T-helper 1 cell treated with Interleukin-12 subunit alpha and Interleukin-12 subunit beta and Interleukin-4 antibody, amounts not matched to agents 30 μg/mL and 1 μg/mL, for 36 hours (primary cell): ENCODE data around the gene ELMO1.

Experiments
- H3K27ac Mint-ChIP-seq: one replicate; pipeline ENCODE4 v1.8.0; 2021; ENCODE audit warnings: mild to moderate bottlenecking, mixed read lengths
- H3K27me3 Mint-ChIP-seq: one replicate; pipeline ENCODE4 v1.8.0; 2021; ENCODE audit warnings: low read depth, mixed read lengths
- H3K36me3 Mint-ChIP-seq: one replicate; pipeline ENCODE4 v1.8.0; 2021; ENCODE audit warnings: low read depth, mixed read lengths
- H3K4me1 Mint-ChIP-seq: one replicate; pipeline ENCODE4 v1.8.0; 2021; ENCODE audit warnings: low read depth, mixed read lengths
- H3K4me3 Mint-ChIP-seq: one replicate; pipeline ENCODE4 v1.8.0; 2021; ENCODE audit warnings: mild to moderate bottlenecking, moderate library complexity, mixed read lengths
- H3K9me3 Mint-ChIP-seq: one replicate; pipeline ENCODE4 v1.8.0; 2021; ENCODE audit warnings: mixed read lengths

Gene ELMO1

GRCh38 chr7:37052705-37053104 lies 396.0 kb downstream of the ELMO1 start:
- Mint-ChIP-seq H3K9me3 (no peaks in the 10 kb centered on the region), H3K27me3 (no peaks in the 10 kb centered on the region), H3K4me1 (peaks cover 4% of the 10 kb centered on the region), H3K4me3 (no peak overlapping the region), H3K36me3 (peaks cover 8% of the 10 kb centered on the region), H3K27ac (no peak overlapping the region)

GRCh38 chr7:37050801-37051200 lies 397.9 kb downstream of the ELMO1 start:
- Mint-ChIP-seq H3K4me3 (no peak overlapping the region), H3K36me3 (peaks cover 4% of the 10 kb centered on the region), H3K4me1 (peaks cover 9% of the 10 kb centered on the region), H3K9me3 (no peaks in the 10 kb centered on the region), H3K27me3 (no peaks in the 10 kb centered on the region), H3K27ac (no peak overlapping the region)

- no peaks in the 10 kb centered on the region for H3K9me3 Mint-ChIP-seq
- H3K36me3 Mint-ChIP-seq: no peaks in the 10 kb centered on the region
- H3K27ac Mint-ChIP-seq: no peak overlapping the region
- no peaks in the 10 kb centered on the region for H3K27me3 Mint-ChIP-seq
- H3K4me1 Mint-ChIP-seq: peaks cover 15% of the 10 kb centered on the region
- H3K4me3 Mint-ChIP-seq: no peak overlapping the region
Observed at GRCh38 chr7:37048674-37049073, 400.0 kb downstream of the ELMO1 start.

GRCh38 chr7:37047260-37047659 lies 401.4 kb downstream of the ELMO1 start:
- H3K9me3 Mint-ChIP-seq: no peaks in the 10 kb centered on the region
- H3K27me3 Mint-ChIP-seq: no peaks in the 10 kb centered on the region
- H3K36me3 Mint-ChIP-seq: peaks cover 4% of the 10 kb centered on the region
- H3K27ac Mint-ChIP-seq: no peak overlapping the region
- no peak overlapping the region for H3K4me3 Mint-ChIP-seq
- H3K4me1 Mint-ChIP-seq: peaks cover 15% of the 10 kb centered on the region

GRCh38 chr7:37046531-37047079 lies 402.1 kb downstream of the ELMO1 start:
- Mint-ChIP-seq H3K36me3 (peaks cover 4% of the 10 kb centered on the region), H3K9me3 (no peaks in the 10 kb centered on the region), H3K4me1 (peaks cover 12% of the 10 kb centered on the region), H3K27ac (no peak overlapping the region), H3K4me3 (no peak overlapping the region), H3K27me3 (no peaks in the 10 kb centered on the region)

- Mint-ChIP-seq H3K4me3 (no peak overlapping the region), H3K27ac (no peak overlapping the region), H3K27me3 (no peaks in the 10 kb centered on the region), H3K36me3 (peaks cover 4% of the 10 kb centered on the region), H3K4me1 (peaks cover 10% of the 10 kb centered on the region), H3K9me3 (no peaks in the 10 kb centered on the region)
Observed at GRCh38 chr7:37045681-37046179, 402.9 kb downstream of the ELMO1 start.

- peaks cover 23% of the 10 kb centered on the region for H3K36me3 Mint-ChIP-seq
- no peak overlapping the region for H3K27ac Mint-ChIP-seq
- H3K4me1 Mint-ChIP-seq: peaks cover 9% of the 10 kb centered on the region
- peaks cover 16% of the 10 kb centered on the region for H3K9me3 Mint-ChIP-seq
- H3K4me3 Mint-ChIP-seq: no peak overlapping the region
- no peaks in the 10 kb centered on the region for H3K27me3 Mint-ChIP-seq
Observed at GRCh38 chr7:37041461-37041860, 407.2 kb downstream of the ELMO1 start.

- peaks cover 3% of the 10 kb centered on the region for H3K4me1 Mint-ChIP-seq
- peaks cover 23% of the 10 kb centered on the region for H3K36me3 Mint-ChIP-seq
Observed at GRCh38 chr7:37040330-37040729, 408.3 kb downstream of the ELMO1 start.

GRCh38 chr7:37039131-37039749 lies 409.4 kb downstream of the ELMO1 start:
- H3K4me1 Mint-ChIP-seq: no peaks in the 10 kb centered on the region
- H3K4me3 Mint-ChIP-seq: no peak overlapping the region
- peaks cover 23% of the 10 kb centered on the region for H3K36me3 Mint-ChIP-seq

More at GRCh38 chr7:37040330-37040729, 408.3 kb downstream of the ELMO1 start:
- Mint-ChIP-seq H3K4me3 (no peak overlapping the region), H3K9me3 (peaks cover 16% of the 10 kb centered on the region), H3K27ac (no peak overlapping the region), H3K27me3 (no peaks in the 10 kb centered on the region)

GRCh38 chr7:37038706-37039105 lies 410.0 kb downstream of the ELMO1 start:
- Mint-ChIP-seq H3K4me1 (no peaks in the 10 kb centered on the region), H3K9me3 (peaks cover 16% of the 10 kb centered on the region), H3K27ac (no peak overlapping the region), H3K36me3 (peaks cover 24% of the 10 kb centered on the region), H3K4me3 (no peak overlapping the region), H3K27me3 (no peaks in the 10 kb centered on the region)

More at GRCh38 chr7:37039131-37039749, 409.4 kb downstream of the ELMO1 start:
- H3K9me3 Mint-ChIP-seq: peaks cover 16% of the 10 kb centered on the region
- H3K27ac Mint-ChIP-seq: no peak overlapping the region
- no peaks in the 10 kb centered on the region for H3K27me3 Mint-ChIP-seq

GRCh38 chr7:37037286-37037685 lies 411.4 kb downstream of the ELMO1 start:
- Mint-ChIP-seq H3K36me3 (peaks cover 25% of the 10 kb centered on the region), H3K27ac (no peak overlapping the region), H3K9me3 (peaks cover 16% of the 10 kb centered on the region), H3K4me1 (peaks cover 4% of the 10 kb centered on the region), H3K27me3 (no peaks in the 10 kb centered on the region), H3K4me3 (no peak overlapping the region)

- Mint-ChIP-seq H3K36me3 (peaks cover 33% of the 10 kb centered on the region), H3K4me1 (peaks cover 17% of the 10 kb centered on the region), H3K27ac (no peak overlapping the region), H3K9me3 (peaks cover 16% of the 10 kb centered on the region), H3K27me3 (no peaks in the 10 kb centered on the region), H3K4me3 (no peak overlapping the region)
Observed at GRCh38 chr7:37035631-37036030, 413.0 kb downstream of the ELMO1 start.

GRCh38 chr7:37033141-37033540 lies 415.5 kb downstream of the ELMO1 start:
- H3K9me3 Mint-ChIP-seq: peaks cover 2% of the 10 kb centered on the region
- H3K4me3 Mint-ChIP-seq: no peak overlapping the region
- H3K27me3 Mint-ChIP-seq: no peaks in the 10 kb centered on the region
- peaks cover 22% of the 10 kb centered on the region for H3K36me3 Mint-ChIP-seq
- no peak overlapping the region for H3K27ac Mint-ChIP-seq
- H3K4me1 Mint-ChIP-seq: peaks cover 29% of the 10 kb centered on the region

GRCh38 chr7:37032258-37032601 lies 416.4 kb downstream of the ELMO1 start:
- peaks cover 30% of the 10 kb centered on the region for H3K4me1 Mint-ChIP-seq
- H3K4me3 Mint-ChIP-seq: no peak overlapping the region
- peaks cover 18% of the 10 kb centered on the region for H3K36me3 Mint-ChIP-seq

GRCh38 chr7:37031571-37032257 lies 416.9 kb downstream of the ELMO1 start:
- Mint-ChIP-seq H3K9me3 (no peaks in the 10 kb centered on the region), H3K4me1 (peaks cover 35% of the 10 kb centered on the region), H3K27me3 (no peaks in the 10 kb centered on the region), H3K4me3 (no peak overlapping the region), H3K36me3 (peaks cover 17% of the 10 kb centered on the region), H3K27ac (peak overlapping the region; percentile 63)

More at GRCh38 chr7:37032258-37032601, 416.4 kb downstream of the ELMO1 start:
- no peaks in the 10 kb centered on the region for H3K27me3 Mint-ChIP-seq
- H3K27ac Mint-ChIP-seq: peak overlapping the region; percentile 63
- no peaks in the 10 kb centered on the region for H3K9me3 Mint-ChIP-seq
